GM18520 (cell line): ENCODE data around the gene EPC1.
A peak's percentile ranks its signal among the peaks of the same experiment; 100 is the strongest.

Source experiments
- ATAC-seq: cut with Tn5 transposase; IDR thresholded peaks from one replicate; pipeline ENCODE4 v1.9.1; 2021; ENCODE audit not compliant: unreplicated experiment

The EPC1 gene

DNA sequence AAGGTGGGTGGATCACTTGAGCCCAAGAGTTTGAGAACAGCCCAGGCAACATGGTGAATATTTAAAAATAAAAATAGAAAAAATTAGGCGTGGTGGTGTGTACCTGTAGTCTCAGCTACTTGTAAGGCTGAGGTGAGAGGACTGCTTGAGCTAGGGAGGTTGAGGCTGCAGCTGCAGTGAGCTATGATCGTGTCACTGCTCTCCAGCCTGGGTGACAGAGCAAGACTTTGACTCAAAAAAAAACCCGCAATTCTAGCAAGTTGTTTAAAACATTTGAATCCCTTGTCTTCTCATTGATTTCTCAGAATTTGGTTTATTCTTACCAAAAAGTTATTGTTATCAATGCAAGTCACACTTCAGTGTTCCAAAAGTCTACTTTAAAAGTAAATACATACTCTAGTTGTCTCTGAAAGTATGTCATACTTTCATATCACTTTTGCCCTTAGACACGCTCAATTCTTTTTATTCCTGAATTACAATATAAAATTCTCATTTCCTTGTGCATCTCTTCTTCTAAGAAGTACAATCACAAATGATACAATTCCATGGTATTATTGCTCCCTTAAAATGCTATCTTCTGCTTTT is 6.3 kb downstream of the EPC1 start:
- ATAC-seq: no peak

GRCh38 chr10:32338262-32338661 is 8.7 kb downstream of the EPC1 start:
- no peak for ATAC-seq

DNA sequence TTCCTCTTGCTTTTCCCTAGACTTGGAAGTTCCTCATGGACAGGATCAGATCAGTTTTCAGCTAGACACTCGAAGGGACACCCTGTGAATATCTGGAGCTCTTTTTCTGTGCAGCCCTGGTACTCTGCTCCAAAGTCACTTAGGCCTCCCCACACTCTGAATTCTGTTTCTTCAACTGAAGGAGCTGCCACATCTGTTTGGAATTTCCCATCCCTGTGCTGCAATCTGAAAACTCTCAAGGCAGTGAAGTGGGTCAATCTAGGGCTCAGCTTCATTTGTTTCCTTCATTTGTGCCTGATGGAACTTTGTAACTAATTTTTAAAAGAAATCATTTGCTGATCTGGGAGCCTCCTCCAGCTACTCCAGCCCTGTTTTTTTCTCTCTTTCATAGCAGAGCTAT is 9.6 kb downstream of the EPC1 start:
- ATAC-seq: no peak

DNA sequence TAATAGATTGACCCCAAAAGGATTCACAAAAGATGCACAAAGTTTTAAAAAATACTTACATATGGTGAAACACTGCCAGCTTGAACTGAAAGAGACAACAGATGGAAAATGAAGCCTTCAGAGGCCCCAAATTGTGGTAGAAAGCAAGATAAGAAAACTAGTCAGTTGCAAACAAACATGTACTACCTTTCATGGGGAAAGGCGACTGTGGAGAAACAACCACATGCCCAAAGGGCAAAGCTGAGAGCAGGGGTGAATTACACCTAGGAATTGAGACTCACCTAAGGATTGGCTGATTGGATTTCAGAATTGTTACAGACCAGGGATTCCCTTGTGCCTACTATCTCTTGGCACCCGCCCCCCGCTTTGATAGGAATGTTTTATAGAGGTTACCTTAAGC is 13.1 kb downstream of the EPC1 start:
- ATAC-seq: no peak

GRCh38 chr10:32332299-32332750 is 14.6 kb downstream of the EPC1 start:
- peak; percentile 96 for ATAC-seq

DNA sequence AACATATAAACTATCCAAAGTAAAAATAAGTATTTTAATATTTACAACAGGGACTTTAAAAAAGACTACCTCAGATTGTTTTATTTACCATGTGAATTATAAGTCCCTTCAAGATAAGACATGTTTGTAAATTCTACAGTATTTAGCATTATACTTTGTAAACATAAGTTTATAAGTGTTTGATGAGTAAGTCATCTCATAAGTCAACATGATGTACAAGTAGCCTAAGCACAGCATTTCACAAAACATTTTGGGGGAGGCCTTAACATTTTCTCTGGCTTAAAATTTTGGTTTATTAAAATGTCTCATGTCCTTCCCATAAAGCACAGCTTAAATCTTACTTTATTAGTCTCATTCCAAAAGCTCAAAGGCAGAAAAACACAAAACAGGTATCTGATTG is 15.4 kb downstream of the EPC1 start:
- ATAC-seq: no peak

DNA sequence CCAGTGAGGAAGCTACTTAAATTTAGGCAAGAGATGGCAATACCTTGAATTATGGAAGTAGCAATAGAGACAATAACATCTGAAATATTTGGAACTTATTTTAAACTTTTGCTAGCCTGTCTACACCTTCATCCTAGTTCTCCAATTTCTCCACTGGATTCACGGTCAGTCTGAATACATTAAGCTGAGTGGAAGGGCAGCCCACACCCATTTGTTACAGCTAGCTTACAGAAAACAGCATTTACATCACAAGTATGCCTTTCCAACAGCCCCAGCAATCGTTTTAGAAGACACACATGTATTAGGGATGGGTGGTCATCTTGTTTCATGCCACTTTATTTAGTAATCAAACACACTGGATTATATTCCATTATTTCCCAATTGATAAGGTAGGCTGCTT is 16.7 kb downstream of the EPC1 start:
- no peak for ATAC-seq

DNA sequence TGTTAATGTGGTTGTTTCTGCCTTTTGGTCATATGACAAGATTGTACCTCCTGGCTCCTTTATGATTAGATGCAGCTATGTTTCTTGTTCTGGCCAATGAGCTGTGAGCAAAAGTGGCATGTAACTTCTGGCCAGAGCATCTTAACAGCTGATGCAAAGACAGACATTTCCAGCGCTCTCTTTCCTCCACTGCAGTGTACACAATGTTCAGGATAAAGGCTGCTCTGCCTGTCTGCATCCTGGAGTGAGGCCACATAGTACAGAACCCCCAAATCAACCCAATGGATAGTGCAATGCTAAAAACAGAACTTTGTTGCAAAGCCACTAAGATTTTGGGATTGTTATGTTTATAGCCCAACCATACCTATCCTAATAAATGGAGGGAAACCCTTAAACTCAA is 17.9 kb downstream of the EPC1 start:
- ATAC-seq: no peak

DNA sequence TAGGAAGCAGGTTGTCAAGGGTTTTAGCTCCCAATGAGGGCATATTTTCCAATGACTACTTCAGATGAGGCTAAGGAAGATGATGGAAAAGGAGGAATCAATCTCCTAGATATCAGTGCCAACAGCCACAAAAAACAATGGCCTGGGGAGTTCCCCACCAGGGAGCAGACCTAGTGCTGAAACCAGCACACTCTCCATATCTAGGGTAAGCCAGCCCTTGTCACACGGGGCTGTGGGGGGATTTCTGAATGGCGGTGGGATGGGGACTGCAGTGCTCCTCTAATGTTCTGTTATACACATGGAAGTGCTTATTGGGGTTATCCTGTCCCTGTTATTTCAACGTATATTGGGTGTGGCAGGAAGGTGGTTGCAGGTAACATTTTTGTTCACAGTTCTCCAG is 18.5 kb downstream of the EPC1 start:
- no peak for ATAC-seq

DNA sequence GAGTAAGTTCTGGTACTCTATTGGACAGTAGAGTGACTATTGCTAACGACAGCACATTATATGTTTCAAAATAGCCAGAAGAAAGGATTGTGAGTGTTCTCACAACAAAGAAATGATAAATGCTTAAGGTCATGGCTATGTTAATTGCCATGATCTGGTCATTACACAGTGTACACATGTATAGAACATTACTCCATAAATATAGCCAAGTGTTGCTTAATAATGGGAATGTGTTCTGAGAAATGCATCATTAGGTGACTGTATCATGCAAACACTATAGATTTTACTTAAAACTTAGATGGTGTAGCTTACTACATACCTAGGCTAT is 19.6 kb downstream of the EPC1 start:
- ATAC-seq: no peak

GRCh38 chr10:32326680-32327363 is 20.1 kb downstream of the EPC1 start:
- no peak for ATAC-seq

DNA sequence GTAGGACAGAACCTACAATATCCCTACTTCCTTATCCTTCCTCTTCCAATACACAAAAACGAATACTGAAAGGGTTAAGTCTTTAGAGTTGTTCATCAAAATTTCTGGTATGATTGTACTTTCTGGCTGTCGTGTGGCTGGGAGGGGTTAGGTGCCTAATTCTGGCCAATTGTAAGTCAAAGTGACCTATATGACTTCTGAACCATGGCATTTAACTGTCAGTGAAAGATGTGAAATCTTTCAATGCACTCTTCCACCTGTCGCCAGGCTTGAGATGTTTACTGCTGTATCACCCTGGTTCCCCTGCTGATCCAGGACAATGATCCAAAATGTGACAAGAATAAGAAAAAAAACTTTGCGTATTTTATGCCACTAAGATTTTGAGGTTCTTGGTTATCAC is 20.8 kb downstream of the EPC1 start:
- ATAC-seq: no peak

- no peak for ATAC-seq
Measured at GRCh38 chr10:32323051-32323450, 23.9 kb downstream of the EPC1 start.

DNA sequence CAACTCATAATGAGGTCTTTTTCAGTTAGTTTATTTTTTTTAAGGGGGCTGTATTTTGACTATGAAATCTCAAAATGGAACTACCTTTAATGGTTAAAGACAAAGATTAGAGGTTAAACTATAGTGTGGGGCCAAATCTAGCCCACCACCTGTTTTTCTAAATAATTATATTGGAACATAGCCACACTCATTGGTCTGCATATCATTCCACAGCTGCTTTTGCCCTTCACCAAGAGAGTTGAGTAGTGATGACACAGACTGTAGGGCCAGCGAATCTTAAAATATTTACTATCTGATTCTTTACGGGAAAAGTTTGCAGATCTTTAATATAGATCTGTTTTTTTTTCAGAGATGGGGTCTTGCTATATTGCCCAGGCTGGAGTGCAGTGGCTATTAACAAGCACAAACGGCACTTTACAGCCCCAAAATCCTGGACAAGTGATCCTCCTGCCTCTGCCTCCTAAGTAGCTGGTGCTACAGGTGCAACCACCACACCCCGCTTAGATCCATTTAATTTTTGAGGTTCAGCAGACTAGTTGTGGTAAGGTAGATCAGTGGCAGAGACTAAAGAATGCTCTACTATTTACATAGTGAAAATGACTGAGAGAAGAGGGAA is 25.8 kb downstream of the EPC1 start:
- no peak for ATAC-seq

DNA sequence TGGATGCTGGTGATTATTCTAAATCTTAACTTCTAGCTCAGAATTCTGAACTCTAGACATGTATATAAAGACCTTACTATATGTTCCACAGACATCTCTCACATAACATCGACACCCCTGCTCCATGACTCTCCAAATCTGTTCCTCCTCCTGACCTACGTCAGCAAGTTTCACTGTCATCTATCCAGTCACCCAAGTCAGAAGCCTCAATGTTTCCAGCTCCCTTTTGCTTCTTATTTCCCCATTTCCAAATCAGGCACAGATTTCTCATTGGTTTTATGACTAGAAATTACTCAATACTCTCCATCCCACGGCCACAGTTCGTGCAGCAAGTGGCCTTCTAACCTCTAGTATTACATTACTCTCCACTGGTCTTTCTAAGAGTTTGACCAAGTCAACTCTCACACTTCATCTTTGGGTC is 28.5 kb downstream of the EPC1 start:
- no peak for ATAC-seq

GRCh38 chr10:32317795-32318357 is 29.1 kb downstream of the EPC1 start:
- ATAC-seq: peak; percentile 90

DNA sequence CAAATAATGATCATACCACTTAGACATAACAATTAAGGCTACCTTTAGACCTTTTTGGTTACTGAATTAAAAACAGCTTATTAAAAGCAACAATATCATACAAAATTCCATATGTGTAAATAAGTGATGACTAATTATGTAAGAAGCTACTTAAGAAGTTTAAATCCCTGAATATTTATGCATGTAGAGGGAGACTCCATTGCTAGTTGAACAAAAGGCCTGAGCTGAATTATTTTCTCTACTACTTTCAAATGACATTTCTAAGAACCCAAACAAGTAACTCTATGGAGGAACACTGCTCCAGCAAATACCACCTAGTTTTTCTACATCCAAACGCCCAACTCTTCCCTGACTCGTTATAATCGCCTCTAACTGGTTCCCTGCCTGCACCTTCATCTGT is 31.5 kb downstream of the EPC1 start:
- no peak for ATAC-seq

- ATAC-seq: no peak
Measured at GRCh38 chr10:32314588-32314987, 32.4 kb downstream of the EPC1 start.

- no peak for ATAC-seq
Measured at GRCh38 chr10:32308027-32308603, 38.8 kb downstream of the EPC1 start.

DNA sequence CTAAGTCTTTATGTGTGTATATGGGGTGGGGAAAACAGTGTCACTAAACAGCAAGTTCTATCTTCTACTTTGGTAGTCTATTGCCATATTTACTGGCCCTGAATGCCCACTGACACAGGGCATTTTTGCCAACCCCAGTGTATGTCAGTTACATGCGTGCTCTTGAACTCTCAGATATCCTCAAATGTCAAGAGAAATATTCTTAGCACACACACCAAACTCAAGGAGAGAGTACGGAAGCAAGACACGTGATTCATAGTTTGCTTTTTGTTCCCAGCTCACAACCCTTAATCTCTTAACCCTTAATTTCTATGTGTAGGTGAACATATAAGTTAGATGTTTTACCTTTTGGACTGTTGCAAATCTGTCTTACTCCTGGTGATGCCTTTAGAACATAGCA is 39.3 kb downstream of the EPC1 start:
- ATAC-seq: no peak

DNA sequence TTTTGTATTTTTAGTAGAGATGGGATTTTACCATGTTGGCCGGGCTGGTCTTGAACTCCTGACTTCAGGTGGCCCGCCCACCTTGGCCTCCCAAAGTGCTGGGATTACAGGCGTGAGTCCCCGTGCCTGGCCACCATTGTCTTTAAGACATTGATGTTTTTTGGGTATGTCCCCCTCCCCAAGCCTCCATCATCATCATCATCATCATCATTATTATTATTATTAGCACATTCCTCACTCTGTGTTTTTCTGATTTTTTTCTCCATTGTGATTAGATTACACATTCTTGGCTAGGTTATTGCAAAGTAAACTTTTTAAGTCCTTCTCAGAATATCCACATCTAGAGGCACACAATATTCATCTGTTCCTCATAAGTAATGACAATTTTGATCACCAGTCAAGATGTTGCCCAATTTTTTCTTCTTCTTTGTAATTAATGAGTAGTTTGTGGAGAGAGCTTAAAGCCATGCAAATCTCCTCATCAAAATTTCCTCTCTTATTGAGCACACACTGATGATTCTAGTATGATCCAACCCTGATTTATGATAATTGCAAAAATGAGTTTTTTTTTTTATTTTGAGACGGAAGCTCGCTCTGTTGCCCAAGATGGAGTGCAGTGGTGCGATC is 47.5 kb downstream of the EPC1 start:
- ATAC-seq: no peak
